ENCODE results near the gene PAX7. TPM values are rescaled to one million over a fixed set of nuclear protein-coding genes. Genes with fewer than 3 reads are reported as not detected.

Gene PAX7
- total RNA-seq, 2 donors from 2014 or later = not detected

- no peaks in the 10 kb centered on the region for H3K36me3 Mint-ChIP-seq
- no peak overlapping the region for H3K27ac Mint-ChIP-seq
- H3K9me3 Mint-ChIP-seq = no peaks in the 10 kb centered on the region
- ATAC-seq (peak in 1 of 2 donors; percentile 22), DNase-seq (ENCODE audit: low spot score) (peak; percentile 62)
- H3K4me1 Mint-ChIP-seq (ENCODE audit: low read depth in 2 of 2) = no peaks in the 10 kb centered on the region
- peaks cover 8 to 14% of the 10 kb centered on the region in 2 donors for H3K27me3 Mint-ChIP-seq
- no peak overlapping the region for H3K4me3 Mint-ChIP-seq
Observed at GRCh38 chr1:18606443-18607288, 24.0 kb upstream of the PAX7 start.

- no peak overlapping the region for H3K27ac Mint-ChIP-seq
- H3K9me3 Mint-ChIP-seq = no peaks in the 10 kb centered on the region
- peaks cover 11 to 18% of the 10 kb centered on the region in 2 donors for H3K27me3 Mint-ChIP-seq
- H3K4me3 Mint-ChIP-seq = no peak overlapping the region
- no peaks in the 10 kb centered on the region for H3K36me3 Mint-ChIP-seq
- ATAC-seq (no peak), DNase-seq (ENCODE audit: low spot score) (no peak)
- no peaks in the 10 kb centered on the region for H3K4me1 Mint-ChIP-seq (ENCODE audit: low read depth in 2 of 2)
Observed at GRCh38 chr1:18607289-18607760, 23.3 kb upstream of the PAX7 start.

GRCh38 chr1:18608534-18608933, 22.1 kb upstream of the PAX7 start:
- no peak for ATAC-seq
- DNase-seq (ENCODE audit: low spot score) = no peak
- Mint-ChIP-seq H3K36me3 (no peaks in the 10 kb centered on the region), H3K4me3 (no peak overlapping the region), H3K9me3 (no peaks in the 10 kb centered on the region), H3K27me3 (peaks cover 11 to 18% of the 10 kb centered on the region in 2 donors), H3K4me1 (ENCODE audit: low read depth in 2 of 2) (no peaks in the 10 kb centered on the region), H3K27ac (no peak overlapping the region)

DNA sequence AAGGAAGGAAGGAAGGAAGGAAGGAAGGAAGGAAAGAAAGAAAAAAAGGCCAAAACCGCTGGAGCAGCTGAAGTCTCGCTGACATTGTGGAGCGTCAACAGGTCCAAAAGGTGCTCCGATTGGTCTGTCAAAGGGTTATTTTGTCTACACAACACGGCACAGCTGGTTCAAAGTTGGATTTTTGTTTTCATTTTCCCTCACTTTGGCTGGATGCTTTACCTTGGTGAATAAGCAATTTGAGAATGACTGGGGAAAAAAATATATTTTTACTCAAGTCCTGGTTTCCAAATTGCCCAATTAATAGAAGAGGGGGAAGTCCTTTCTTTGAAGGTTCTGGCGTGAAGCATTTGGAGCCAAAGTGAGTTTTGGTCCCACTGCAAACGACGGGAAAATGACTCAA, 19.3 kb upstream of the PAX7 start:
- no peak overlapping the region for H3K27ac Mint-ChIP-seq
- H3K4me1 Mint-ChIP-seq (ENCODE audit: low read depth in 2 of 2) = no peaks in the 10 kb centered on the region
- DNase-seq (ENCODE audit: low spot score) (no peak), ATAC-seq (no peak)
- H3K4me3 Mint-ChIP-seq = no peak overlapping the region
- H3K9me3 Mint-ChIP-seq = no peaks in the 10 kb centered on the region
- H3K36me3 Mint-ChIP-seq = no peaks in the 10 kb centered on the region
- H3K27me3 Mint-ChIP-seq = peaks cover 9 to 18% of the 10 kb centered on the region in 2 donors

DNA sequence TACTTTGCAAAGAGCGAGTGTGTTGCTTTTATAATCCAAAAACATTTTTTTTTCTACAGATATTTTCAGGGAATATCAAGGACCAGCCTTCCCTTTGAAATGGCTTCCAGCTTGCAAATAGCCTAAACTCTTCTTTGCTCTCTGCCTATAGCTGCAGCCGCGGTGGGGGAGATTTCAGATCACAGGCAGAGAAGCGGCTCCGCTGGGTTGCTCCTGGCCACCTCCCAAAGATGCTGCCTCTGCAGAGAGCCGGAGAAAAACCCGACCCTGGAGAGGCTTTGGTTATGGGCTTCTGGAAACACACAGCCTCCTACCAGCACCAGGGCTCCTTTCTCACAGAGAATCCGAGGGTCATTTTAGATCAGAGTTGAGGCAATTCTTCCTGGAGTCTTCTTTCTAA, 18.6 kb upstream of the PAX7 start:
- no peaks in the 10 kb centered on the region for H3K9me3 Mint-ChIP-seq
- no peak for ATAC-seq
- DNase-seq (ENCODE audit: low spot score) = no peak
- peaks cover 11 to 18% of the 10 kb centered on the region in 2 donors for H3K27me3 Mint-ChIP-seq
- no peaks in the 10 kb centered on the region for H3K4me1 Mint-ChIP-seq (ENCODE audit: low read depth in 2 of 2)
- no peak overlapping the region for H3K4me3 Mint-ChIP-seq
- H3K27ac Mint-ChIP-seq = no peak overlapping the region
- no peaks in the 10 kb centered on the region for H3K36me3 Mint-ChIP-seq

DNA sequence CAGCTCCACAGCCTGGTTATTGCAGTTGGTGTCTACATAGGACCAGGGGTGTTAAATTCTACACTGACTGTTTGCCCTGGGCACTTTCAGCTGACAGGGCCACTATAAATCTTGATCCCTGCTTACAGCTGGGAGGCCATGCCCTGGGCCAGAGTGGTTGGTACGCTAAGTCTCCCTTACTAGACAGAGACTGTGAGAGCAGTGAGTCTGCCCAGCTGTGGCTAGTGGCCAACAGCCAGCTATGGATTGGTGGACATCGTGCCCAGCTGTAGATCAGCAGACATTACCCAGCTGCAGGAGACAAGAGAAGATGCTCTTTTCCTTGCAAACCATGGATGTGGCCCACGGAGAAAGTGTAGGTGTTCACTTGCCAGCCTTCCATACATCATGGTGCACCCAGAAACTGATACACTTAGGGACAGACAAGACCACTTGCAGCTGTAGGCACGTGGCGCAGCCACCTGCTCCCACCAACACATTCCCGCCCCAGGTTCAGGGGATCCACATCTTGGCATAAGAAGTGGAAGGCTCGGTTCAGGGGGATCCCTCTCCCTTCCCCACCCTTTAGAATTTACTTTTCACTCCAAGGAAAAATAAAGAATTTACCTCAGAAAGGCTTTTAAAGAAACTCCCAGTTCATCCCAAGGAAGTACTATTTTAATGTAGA, 16.4 kb upstream of the PAX7 start:
- no peaks in the 10 kb centered on the region for H3K9me3 Mint-ChIP-seq
- no peak overlapping the region for H3K27ac Mint-ChIP-seq
- H3K4me1 Mint-ChIP-seq (ENCODE audit: low read depth in 2 of 2) = no peaks in the 10 kb centered on the region
- H3K4me3 Mint-ChIP-seq = no peak overlapping the region
- peaks cover 8 to 21% of the 10 kb centered on the region in 2 donors for H3K27me3 Mint-ChIP-seq
- H3K36me3 Mint-ChIP-seq = no peaks in the 10 kb centered on the region
- ATAC-seq = no peak
- no peak for DNase-seq (ENCODE audit: low spot score)

- Mint-ChIP-seq H3K36me3 (no peaks in the 10 kb centered on the region), H3K4me3 (no peak overlapping the region), H3K27ac (no peak overlapping the region), H3K9me3 (no peaks in the 10 kb centered on the region), H3K4me1 (ENCODE audit: low read depth in 2 of 2) (no peaks in the 10 kb centered on the region), H3K27me3 (peaks cover 16 to 31% of the 10 kb centered on the region in 2 donors)
- DNase-seq (ENCODE audit: low spot score) (no peak), ATAC-seq (no peak)
Observed at GRCh38 chr1:18618546-18619466, 11.8 kb upstream of the PAX7 start.

- ATAC-seq (no peak), DNase-seq (ENCODE audit: low spot score) (no peak)
- Mint-ChIP-seq H3K4me3 (no peak overlapping the region), H3K36me3 (no peaks in the 10 kb centered on the region), H3K27ac (no peak overlapping the region), H3K27me3 (peaks cover 19 to 38% of the 10 kb centered on the region in 2 donors), H3K4me1 (ENCODE audit: low read depth in 2 of 2) (no peaks in the 10 kb centered on the region), H3K9me3 (no peaks in the 10 kb centered on the region)
Observed at GRCh38 chr1:18619467-18619835, 11.2 kb upstream of the PAX7 start.

GRCh38 chr1:18628511-18628910, 2.1 kb upstream of the PAX7 start:
- no peak overlapping the region for H3K4me3 Mint-ChIP-seq
- H3K9me3 Mint-ChIP-seq = no peaks in the 10 kb centered on the region
- DNase-seq (ENCODE audit: low spot score) (no peak), ATAC-seq (no peak)
- peaks cover 0 to 2% of the 10 kb centered on the region in 2 donors for H3K4me1 Mint-ChIP-seq (ENCODE audit: low read depth in 2 of 2)
- no peaks in the 10 kb centered on the region for H3K36me3 Mint-ChIP-seq
- H3K27me3 Mint-ChIP-seq = peaks cover 66 to 89% of the 10 kb centered on the region in 2 donors
- H3K27ac Mint-ChIP-seq = no peak overlapping the region

DNA sequence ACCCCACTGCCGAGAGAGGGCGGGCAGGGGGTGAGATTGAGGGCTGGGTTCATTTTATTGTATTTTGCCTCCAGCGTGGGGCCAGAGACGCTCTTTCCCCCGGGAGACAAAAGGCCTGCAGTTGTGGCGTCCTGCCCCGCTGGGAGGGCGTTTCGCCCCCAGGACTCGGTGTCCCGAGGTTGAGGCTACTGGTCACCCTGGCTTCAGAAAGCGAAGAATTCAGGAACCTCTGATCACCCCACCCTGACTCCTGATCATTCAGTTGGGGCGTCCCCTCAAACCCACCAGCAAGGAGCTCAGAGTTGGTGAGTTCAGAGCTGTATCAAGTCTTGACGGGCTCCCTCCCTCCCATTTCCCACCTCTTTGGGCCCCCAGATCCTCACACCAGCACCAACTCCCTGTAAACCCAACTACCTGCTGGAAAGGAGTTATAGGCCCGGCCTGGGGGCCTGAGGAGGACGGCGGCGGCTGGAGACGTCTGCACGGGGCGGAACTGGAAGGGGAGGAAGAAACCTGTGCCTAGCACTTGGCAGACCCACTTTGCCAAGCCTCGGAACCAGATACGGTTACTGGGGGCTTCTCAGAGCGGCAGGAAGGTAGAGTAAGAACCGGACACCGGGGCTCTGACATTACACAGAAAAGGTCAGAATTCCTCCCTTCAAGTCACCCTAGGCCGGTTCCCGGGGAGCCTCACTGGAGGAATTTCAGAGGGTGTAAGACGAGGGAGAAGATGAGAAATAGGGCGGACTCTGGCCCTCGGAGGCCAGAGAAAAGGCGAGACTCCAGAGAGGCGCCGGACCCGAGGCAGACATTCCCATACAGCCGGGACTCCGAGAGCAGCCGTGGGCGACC, 761 bp upstream of the PAX7 start:
- Mint-ChIP-seq H3K4me3 (no peak overlapping the region), H3K27me3 (peaks cover 70 to 89% of the 10 kb centered on the region in 2 donors), H3K36me3 (no peaks in the 10 kb centered on the region), H3K9me3 (no peaks in the 10 kb centered on the region), H3K27ac (no peak overlapping the region), H3K4me1 (ENCODE audit: low read depth in 2 of 2) (peaks cover 0 to 2% of the 10 kb centered on the region in 2 donors)
- DNase-seq (ENCODE audit: low spot score) = no peak
- peak in 1 of 2 donors; percentile 12 for ATAC-seq

GRCh38 chr1:18631496-18632217, 1.0 kb downstream of the PAX7 start:
- ATAC-seq (no peak), DNase-seq (ENCODE audit: low spot score) (no peak)
- Mint-ChIP-seq H3K27ac (no peak overlapping the region), H3K27me3 (peaks cover 69 to 87% of the 10 kb centered on the region in 2 donors), H3K4me1 (ENCODE audit: low read depth in 2 of 2) (peaks cover 0 to 5% of the 10 kb centered on the region in 2 donors), H3K36me3 (no peaks in the 10 kb centered on the region), H3K4me3 (no peak overlapping the region), H3K9me3 (no peaks in the 10 kb centered on the region)

GRCh38 chr1:18632218-18632588, 1.6 kb downstream of the PAX7 start:
- H3K27me3 Mint-ChIP-seq = peaks cover 69 to 86% of the 10 kb centered on the region in 2 donors
- H3K36me3 Mint-ChIP-seq = no peaks in the 10 kb centered on the region
- H3K4me1 Mint-ChIP-seq (ENCODE audit: low read depth in 2 of 2) = peaks cover 0 to 5% of the 10 kb centered on the region in 2 donors
- H3K9me3 Mint-ChIP-seq = no peaks in the 10 kb centered on the region
- DNase-seq (ENCODE audit: low spot score) (no peak), ATAC-seq (no peak)
- H3K27ac Mint-ChIP-seq = no peak overlapping the region
- H3K4me3 Mint-ChIP-seq = no peak overlapping the region

Measured in natural killer cell treated with Interleukin-12 subunit alpha and Interleukin-12 subunit beta and Interleukin-15 and Interleukin-18, amount 100 ng/mL, for 72 hours (primary cell).